ENCODE results near the gene MPO. TPM values are rescaled to one million over a fixed set of nuclear protein-coding genes. Genes with fewer than 3 reads are reported as not detected.
A peak's percentile ranks its signal among the peaks of the same experiment; 100 is the strongest.

The MPO gene
- total RNA-seq, 1 donor: 0.42 TPM

DNA sequence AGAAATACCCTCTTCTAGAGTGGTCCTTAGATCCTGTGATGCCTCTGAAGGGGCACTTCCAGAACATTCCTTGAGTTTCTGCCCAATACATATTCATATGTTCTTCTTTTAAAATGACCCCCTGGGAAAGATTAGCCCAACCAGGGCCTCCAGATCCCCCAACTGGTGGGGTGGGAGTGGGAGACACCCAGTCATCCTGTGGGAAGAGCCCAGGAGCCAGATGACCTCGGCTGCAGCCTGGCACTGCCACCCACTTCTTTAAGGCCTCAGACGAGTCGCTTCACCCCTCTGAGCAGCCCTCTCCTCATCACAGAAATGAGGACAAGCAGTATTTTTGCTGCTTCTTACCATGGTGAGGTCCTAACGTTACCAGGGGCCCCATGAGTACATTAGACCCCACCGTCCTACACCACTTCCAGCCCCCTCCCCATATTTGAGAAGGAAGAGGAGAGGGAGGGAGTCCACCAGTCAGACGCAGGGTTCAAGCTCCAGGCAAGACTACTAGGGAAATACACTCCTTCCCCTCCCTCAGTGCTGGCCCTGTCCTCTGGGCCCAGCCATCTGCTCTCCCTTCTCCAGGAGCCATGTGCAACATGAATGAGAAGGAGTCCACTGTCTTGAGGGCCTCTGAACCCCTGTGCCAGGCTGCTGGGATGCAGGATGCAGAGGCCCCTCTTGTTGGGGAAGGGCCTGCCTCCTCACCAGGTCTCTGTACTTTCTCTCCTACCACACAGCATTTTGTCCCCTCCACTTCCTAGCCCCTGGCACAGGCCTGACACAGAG lies 11.8 kb downstream of the MPO start:
- H3K9me3 ChIP-seq (ENCODE audit: low read depth, low read length): no peaks in the 10 kb centered on the region
- H3K4me3 ChIP-seq (ENCODE audit: low read length): no peak overlapping the region
- no peaks in the 10 kb centered on the region for H3K27me3 ChIP-seq (ENCODE audit: insufficient read depth, low read length)
- peaks cover 18% of the 10 kb centered on the region for H3K4me1 ChIP-seq (ENCODE audit: insufficient read depth, low read length)

DNA sequence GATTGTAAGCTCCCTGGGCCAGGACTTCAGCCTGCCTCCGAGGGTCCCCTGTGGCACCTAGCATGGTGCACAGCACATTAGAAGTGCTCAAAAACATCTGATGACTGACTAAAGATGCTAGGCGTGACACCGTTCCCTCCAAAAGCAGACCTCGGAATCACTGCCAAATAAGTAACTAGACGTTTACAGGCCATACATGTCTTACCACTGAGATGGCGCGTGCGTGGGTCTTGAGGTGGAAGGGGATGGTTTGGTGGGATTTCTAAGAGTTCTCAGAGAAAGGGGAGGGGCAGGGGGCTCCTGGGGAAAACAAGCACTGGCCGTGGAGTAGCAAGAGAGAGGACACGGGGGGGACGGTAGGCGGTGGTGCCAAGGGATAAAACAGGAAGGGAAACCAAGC lies 12.4 kb downstream of the MPO start:
- Histone ChIP-seq H3K27me3 (ENCODE audit: insufficient read depth, low read length) (peaks cover 5% of the 10 kb centered on the region), H3K9me3 (ENCODE audit: low read depth, low read length) (no peaks in the 10 kb centered on the region), H3K4me3 (ENCODE audit: low read length) (no peak overlapping the region), H3K4me1 (ENCODE audit: insufficient read depth, low read length) (peaks cover 15% of the 10 kb centered on the region)

DNA sequence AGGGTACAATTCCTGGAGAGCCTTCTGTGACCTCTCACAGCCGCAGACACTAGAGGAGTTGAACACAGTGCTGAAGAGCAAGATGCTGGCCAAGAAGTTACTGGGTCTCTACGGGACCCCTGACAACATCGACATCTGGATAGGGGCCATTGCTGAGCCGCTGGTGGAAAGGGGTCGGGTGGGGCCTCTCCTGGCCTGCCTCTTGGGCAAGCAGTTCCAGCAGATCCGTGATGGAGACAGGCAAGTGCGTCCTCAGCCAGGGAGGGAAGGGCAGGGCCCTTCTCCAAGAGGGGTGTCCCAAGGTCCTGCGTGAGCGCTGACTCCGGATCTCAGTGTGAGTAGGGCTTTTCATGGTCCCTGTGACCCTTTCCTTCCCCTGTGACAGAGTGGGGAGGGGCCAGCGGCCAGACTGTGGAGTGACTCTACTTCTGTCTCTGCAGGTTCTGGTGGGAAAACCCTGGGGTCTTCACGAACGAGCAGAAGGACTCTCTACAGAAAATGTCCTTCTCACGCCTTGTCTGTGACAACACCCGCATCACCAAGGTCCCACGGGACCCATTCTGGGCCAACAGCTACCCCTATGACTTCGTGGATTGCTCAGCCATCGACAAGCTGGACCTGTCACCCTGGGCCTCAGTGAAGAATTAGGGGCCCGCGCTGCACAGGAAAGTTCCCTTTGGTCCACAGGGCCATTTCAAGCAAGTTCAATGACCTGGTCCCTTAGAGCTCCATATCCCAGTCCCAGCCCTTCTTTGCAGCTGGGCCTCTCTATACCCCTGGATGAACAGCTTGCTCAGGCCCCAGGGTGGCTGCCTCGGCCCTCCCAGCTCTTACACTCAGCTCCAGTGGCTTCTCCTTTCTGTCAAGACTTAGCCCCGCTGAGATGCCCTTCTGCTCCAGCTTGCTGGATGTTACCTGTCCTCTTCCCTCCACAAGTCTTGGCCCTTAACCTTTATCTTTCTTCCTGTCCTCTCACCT lies 13.1 kb downstream of the MPO start:
- no peak overlapping the region for H3K4me3 ChIP-seq (ENCODE audit: low read length)

DNA sequence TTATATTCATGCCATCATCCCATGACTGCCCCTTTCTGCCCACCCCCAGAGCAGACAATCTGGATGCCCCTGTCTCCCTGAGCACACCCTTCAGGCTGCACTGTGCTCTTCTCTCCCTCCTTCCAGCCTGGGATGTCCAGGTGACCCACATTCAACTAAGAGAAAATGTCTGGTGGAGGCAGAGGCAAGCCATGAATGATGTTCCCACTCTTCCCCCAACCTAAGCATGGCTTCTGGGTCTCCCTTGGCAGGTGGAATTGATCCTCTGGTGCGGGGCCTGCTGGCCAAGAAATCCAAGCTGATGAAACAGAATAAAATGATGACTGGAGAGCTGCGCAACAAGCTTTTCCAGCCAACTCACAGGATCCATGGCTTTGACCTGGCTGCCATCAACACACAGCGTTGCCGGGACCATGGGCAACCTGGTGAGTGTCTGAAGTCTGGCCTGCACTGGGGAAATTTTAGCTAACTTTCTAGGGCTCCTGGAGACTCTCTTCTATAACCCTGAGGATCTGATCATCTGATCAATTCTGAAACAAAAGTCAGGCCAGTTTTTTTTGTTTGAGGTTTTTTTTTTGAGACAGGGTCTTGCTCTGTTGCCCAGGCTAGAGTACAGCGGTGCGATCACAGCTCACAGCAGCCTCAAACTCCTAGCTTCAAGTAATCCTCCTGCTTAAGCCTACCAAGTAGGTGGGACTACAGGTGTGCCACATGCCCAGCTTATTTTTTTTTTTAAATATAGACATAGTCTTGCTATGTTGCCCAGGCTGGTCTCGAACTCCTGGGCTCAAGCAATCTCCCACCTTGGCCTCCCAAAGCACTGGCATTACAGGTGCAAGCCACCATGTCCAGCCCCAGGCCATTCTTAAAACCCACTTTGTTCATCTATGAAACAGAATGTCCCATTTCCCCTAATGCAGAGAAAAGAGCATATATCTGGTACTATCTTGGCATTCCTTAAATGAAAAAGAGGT lies 14.5 kb downstream of the MPO start:
- H3K9me3 ChIP-seq (ENCODE audit: low read depth, low read length): no peaks in the 10 kb centered on the region
- peaks cover 26% of the 10 kb centered on the region for H3K27me3 ChIP-seq (ENCODE audit: insufficient read depth, low read length)
- no peak overlapping the region for H3K4me3 ChIP-seq (ENCODE audit: low read length)
- H3K4me1 ChIP-seq (ENCODE audit: insufficient read depth, low read length): peaks cover 9% of the 10 kb centered on the region

More for the DNA sequence above, 13.1 kb downstream of the MPO start:
- Histone ChIP-seq H3K9me3 (ENCODE audit: low read depth, low read length) (no peaks in the 10 kb centered on the region), H3K4me1 (ENCODE audit: insufficient read depth, low read length) (peaks cover 9% of the 10 kb centered on the region), H3K27me3 (ENCODE audit: insufficient read depth, low read length) (peaks cover 12% of the 10 kb centered on the region)

DNA sequence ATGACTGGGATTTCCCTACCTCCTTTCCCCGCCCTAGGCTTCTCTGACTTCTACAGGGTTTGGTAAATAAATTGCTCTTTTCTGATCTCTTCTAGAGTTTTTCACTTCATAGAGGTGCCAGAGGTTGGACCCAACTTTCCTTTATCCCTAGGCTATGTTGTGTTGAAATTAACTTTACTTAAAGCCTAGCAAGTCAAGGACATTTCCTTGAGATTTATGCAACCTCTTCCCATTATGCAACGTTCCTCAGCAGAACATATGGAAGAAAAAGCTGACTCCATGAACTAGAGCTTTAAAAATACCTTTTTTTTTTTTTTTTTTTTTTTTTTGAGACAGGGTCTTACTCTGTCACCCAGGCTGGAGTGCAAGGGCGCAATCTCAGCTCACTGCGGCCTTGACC lies 15.5 kb downstream of the MPO start:
- peaks cover 4% of the 10 kb centered on the region for H3K4me1 ChIP-seq (ENCODE audit: insufficient read depth, low read length)
- H3K27me3 ChIP-seq (ENCODE audit: insufficient read depth, low read length): peaks cover 35% of the 10 kb centered on the region
- no peak overlapping the region for H3K4me3 ChIP-seq (ENCODE audit: low read length)
- no peaks in the 10 kb centered on the region for H3K9me3 ChIP-seq (ENCODE audit: low read depth, low read length)

DNA sequence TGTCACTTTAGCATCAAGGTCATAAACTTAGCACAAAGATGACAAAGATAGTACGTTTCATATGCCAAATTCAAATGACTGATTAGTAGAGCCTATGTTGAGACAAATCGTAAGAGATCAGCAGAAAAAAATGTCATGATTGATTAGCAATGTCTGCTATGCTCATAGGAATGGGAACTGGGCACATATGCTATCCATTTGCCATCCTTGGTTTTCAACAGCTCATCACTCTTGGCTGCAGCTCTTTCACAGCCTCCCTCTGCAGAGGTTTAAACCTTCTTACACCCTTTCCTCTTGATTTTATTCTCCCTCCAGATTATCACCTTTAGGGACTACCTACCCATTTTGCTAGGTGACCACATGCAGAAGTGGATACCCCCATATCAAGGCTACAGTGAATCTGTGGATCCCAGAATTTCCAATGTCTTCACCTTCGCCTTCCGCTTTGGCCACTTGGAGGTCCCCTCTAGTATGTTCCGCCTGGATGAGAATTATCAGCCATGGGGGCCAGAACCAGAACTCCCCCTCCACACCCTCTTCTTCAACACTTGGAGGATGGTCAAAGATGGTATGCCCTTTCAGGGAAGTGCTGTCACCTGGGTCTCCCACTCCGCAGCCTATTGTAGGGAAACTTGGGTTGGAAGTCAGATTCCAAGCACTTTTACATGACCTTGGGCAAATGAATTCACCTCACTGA lies 16.2 kb downstream of the MPO start:
- H3K4me3 ChIP-seq (ENCODE audit: low read length): no peak overlapping the region
- H3K27me3 ChIP-seq (ENCODE audit: insufficient read depth, low read length): peaks cover 43% of the 10 kb centered on the region
- H3K4me1 ChIP-seq (ENCODE audit: insufficient read depth, low read length): no peaks in the 10 kb centered on the region
- no peaks in the 10 kb centered on the region for H3K9me3 ChIP-seq (ENCODE audit: low read depth, low read length)

DNA sequence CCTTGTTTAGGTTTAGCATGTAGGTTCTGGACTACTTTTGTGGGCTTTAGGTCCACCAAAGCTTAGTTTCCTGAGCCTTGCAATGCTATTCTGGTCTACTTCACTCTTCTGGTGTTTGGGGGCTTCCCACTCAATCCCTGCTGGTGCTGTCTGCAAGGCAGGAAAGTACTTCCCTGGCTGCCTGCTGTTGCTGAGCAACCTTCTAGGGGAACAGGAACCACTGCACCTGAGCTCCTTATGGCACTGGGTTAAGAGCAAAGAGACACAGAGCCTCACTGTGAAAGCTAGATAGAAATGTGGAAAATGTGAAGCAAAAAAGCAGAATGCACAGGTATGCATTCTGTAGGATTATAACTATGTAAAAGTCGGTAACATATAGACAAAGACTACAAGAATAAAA lies 17.0 kb downstream of the MPO start:
- H3K27me3 ChIP-seq (ENCODE audit: insufficient read depth, low read length): peaks cover 50% of the 10 kb centered on the region
- no peaks in the 10 kb centered on the region for H3K9me3 ChIP-seq (ENCODE audit: low read depth, low read length)
- no peaks in the 10 kb centered on the region for H3K4me1 ChIP-seq (ENCODE audit: insufficient read depth, low read length)
- no peak overlapping the region for H3K4me3 ChIP-seq (ENCODE audit: low read length)

DNA sequence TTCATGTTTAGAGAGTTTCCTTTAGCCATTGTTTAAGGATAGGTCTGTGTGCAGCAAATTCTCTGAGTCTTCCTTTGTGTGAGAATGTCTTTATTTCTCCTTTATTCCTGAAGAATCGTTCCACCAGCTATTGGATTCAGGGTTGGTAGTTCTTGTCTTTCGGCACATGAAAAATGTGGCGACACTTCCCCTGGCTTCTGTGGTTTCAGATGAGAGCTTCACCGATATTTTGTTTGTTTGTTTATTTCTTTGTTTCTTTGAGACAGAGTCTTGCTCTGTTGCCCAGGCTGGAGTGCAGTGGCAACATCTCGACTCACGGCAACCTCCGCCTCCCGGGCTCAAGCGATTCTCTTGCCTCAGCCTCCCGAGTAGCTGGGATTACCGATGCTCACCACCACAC lies 18.6 kb downstream of the MPO start:
- no peaks in the 10 kb centered on the region for H3K9me3 ChIP-seq (ENCODE audit: low read depth, low read length)
- H3K27me3 ChIP-seq (ENCODE audit: insufficient read depth, low read length): peaks cover 59% of the 10 kb centered on the region
- no peak overlapping the region for H3K4me3 ChIP-seq (ENCODE audit: low read length)
- no peaks in the 10 kb centered on the region for H3K4me1 ChIP-seq (ENCODE audit: insufficient read depth, low read length)

DNA sequence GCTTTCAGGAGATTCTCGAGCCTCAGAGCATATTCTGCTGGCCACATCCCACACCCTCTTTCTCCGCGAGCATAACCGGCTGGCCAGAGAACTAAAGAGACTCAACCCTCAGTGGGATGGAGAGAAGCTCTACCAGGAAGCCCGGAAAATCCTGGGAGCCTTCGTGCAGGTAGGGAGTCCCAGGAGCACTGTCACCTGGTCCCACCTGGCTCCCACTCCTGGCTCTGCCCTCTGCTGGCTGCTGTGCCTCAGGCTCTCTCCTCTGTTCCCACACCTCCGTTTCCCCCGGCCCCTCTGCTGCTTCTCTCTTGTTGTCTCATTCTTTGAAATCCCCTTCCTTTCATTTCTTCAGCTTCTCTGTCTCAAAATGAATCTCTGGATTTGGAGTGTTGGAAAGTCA lies 25.9 kb downstream of the MPO start:
- H3K9me3 ChIP-seq (ENCODE audit: low read depth, low read length): no peaks in the 10 kb centered on the region
- H3K4me3 ChIP-seq (ENCODE audit: low read length): no peak overlapping the region
- H3K4me1 ChIP-seq (ENCODE audit: insufficient read depth, low read length): peaks cover 4% of the 10 kb centered on the region
- peaks cover 23% of the 10 kb centered on the region for H3K27me3 ChIP-seq (ENCODE audit: insufficient read depth, low read length)

DNA sequence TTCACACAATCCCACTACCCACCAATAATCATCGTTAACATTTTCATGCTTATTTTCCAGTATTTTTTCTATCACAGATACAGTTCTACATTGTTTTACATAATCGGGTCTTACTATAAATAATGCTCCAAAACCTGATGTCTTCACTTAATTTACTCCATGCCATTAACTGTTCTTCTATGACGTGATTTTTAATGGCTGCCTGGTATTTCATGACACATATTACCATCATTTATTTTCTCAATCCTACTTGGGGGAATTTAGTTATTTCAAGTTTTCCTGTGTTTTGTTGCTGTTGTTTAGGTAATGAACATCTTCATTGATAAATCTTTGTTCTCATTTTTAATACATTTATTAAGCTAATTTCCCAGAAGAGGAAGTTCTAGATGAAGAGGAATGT lies 27.7 kb downstream of the MPO start:
- Histone ChIP-seq H3K9me3 (ENCODE audit: low read depth, low read length) (no peaks in the 10 kb centered on the region), H3K27me3 (ENCODE audit: insufficient read depth, low read length) (peaks cover 14% of the 10 kb centered on the region), H3K4me1 (ENCODE audit: insufficient read depth, low read length) (peaks cover 15% of the 10 kb centered on the region), H3K4me3 (ENCODE audit: low read length) (no peak overlapping the region)

DNA sequence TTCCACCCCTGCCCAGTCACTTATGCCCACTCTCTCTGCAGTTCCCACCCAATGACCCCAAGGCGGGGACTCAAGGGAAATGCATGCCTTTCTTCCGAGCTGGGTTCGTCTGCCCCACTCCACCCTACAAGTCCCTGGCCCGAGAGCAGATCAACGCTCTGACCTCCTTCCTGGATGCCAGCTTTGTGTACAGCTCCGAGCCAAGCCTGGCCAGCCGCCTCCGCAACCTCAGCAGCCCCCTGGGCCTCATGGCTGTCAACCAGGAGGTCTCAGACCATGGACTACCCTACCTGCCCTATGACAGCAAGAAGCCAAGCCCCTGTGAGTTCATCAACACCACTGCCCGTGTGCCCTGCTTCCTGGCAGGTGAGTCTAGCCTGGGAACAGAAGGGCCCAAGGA lies 28.6 kb downstream of the MPO start:
- Histone ChIP-seq H3K27me3 (ENCODE audit: insufficient read depth, low read length) (peaks cover 13% of the 10 kb centered on the region), H3K4me3 (ENCODE audit: low read length) (no peak overlapping the region), H3K4me1 (ENCODE audit: insufficient read depth, low read length) (peaks cover 23% of the 10 kb centered on the region), H3K9me3 (ENCODE audit: low read depth, low read length) (no peaks in the 10 kb centered on the region)

DNA sequence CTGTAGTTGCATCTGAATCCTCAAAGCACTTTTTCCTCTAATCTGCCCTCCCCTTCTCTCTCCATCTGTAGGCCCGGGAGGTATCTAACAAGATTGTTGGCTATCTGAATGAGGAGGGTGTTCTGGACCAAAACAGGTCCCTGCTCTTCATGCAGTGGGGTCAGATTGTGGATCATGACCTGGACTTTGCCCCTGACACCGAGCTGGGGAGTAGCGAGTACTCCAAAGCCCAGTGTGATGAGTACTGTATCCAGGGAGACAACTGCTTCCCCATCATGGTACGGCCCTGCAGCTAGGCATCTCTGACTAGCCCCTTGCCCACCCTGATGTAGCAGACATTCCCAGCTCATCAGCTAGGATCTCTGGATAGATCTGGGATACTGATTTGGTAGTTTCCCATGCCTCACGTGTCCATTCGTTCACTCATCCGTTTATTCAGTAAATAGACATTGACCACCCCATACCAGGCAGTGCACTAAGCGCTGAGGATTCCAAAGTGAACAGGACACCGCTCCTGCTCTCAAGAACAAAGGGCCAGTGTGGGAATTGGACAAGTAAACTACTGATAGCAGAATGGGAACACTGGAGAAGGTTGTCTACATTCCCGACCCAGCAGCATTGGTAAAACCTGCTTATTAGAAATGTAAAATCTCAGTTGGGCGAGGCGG lies 30.3 kb downstream of the MPO start:
- Histone ChIP-seq H3K9me3 (ENCODE audit: low read depth, low read length) (no peaks in the 10 kb centered on the region), H3K27me3 (ENCODE audit: insufficient read depth, low read length) (peaks cover 13% of the 10 kb centered on the region), H3K4me1 (ENCODE audit: insufficient read depth, low read length) (peaks cover 23% of the 10 kb centered on the region), H3K4me3 (ENCODE audit: low read length) (no peak overlapping the region)

DNA sequence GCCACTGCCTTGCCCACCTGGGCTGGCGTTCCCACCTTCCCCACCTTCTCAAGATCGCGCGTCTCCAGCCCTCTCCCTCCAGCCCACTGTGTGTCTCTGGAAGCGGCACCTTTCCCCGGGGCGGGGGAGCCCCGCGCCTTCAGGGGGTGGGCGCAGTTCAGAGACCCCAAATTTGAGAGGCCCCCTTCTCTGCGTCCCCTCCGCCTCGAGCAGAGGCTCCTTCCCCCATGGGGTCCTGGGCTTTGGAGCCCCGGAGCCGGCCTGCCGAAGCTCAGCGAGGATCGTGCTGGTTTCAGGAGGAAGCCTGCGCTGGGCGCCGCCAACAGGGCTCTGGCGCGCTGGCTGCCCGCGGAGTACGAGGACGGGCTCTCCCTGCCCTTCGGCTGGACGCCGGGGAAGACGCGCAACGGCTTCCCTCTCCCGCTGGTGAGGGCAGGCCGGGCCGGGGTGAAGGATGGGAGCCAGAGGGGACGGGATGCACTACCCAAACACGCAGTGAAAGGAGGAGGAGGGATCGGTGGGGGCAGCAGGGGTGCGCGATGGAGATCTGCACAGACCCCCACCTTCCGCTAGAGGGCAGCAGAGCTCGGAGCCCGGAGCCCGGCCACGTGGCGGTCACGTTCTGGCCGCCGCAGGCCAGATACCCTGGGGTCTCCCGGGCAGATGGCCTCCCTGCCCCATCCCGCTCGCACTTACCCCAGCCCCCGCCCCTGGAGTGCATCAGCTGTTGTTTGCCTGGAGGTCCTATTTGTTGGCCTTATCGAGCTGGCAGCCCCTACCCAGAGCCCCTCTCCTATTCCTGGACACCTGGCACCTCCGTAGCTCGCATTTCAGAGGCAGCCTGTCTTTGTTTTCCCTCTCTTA lies 31.2 kb downstream of the MPO start:
- Histone ChIP-seq H3K4me3 (ENCODE audit: low read length) (peak overlapping the region; percentile 28), H3K9me3 (ENCODE audit: low read depth, low read length) (no peaks in the 10 kb centered on the region), H3K27me3 (ENCODE audit: insufficient read depth, low read length) (peaks cover 13% of the 10 kb centered on the region), H3K4me1 (ENCODE audit: insufficient read depth, low read length) (peaks cover 23% of the 10 kb centered on the region)
